ENCODE measurements around the gene XCL2.

DNA sequence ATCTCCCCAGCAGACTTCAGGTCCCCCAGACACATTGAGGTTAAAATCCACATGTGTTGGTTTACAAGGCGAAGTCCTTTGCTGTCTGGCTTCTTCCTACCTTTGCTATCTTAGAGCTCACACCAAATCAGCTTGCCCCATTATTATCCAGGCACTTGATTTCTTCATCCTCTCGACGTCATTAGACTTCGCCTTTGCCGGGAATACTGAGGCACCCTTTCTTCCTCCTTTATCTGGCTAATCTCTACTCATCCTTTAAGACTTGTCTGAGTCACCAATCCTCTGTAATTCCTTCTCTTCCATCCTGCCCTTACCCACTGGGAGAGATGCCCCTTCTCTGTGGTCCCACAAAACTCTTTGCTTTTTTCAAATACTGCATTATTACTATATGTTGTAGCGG is 9.2 kb upstream of the XCL2 start:
- TF ChIP-seq, protein P1, sequence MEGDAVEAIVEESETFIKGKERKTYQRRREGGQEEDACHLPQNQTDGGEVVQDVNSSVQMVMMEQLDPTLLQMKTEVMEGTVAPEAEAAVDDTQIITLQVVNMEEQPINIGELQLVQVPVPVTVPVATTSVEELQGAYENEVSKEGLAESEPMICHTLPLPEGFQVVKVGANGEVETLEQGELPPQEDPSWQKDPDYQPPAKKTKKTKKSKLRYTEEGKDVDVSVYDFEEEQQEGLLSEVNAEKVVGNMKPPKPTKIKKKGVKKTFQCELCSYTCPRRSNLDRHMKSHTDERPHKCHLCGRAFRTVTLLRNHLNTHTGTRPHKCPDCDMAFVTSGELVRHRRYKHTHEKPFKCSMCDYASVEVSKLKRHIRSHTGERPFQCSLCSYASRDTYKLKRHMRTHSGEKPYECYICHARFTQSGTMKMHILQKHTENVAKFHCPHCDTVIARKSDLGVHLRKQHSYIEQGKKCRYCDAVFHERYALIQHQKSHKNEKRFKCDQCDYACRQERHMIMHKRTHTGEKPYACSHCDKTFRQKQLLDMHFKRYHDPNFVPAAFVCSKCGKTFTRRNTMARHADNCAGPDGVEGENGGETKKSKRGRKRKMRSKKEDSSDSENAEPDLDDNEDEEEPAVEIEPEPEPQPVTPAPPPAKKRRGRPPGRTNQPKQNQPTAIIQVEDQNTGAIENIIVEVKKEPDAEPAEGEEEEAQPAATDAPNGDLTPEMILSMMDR (conservative IDR thresholded peaks at IDR 0.05 in 1 of 2, IDR thresholded peaks at IDR 0.05 in 1 of 2; ENCODE audit: extremely low read depth in 1 of 2, insufficient read depth in 1 of 2, low read depth in 1 of 2, low read length in 2 of 2): no peak
- no peak for TF ChIP-seq EZH2 (IDR thresholded peaks at IDR 0.05; ENCODE audit: borderline replicate concordance, low read length)
